Fibroblast of mammary gland (primary cell): ENCODE results near the gene GHR.
"Not testable (repeated sequence)": the region's sequence is repeated elsewhere in the genome, so short reads cannot be mapped to it uniquely, and the experiment has no call there.

ENCODE experiments used
- DNase-seq: peaks from one replicate; pipeline ENCODE4 v3.0.0-alpha.2; 2010; ENCODE audit warnings: low read depth
- H3K4me3 ChIP-seq: 2 replicates; pipeline ENCODE4 v1.5.1; 2011; ENCODE audit warnings: low read depth, mild to moderate bottlenecking, low read length, moderate library complexity; ENCODE audit not compliant: control insufficient read depth
- CTCF ChIP-seq: conservative IDR thresholded peaks from 2 replicates; pipeline ENCODE4 v1.5.1; 2011; ENCODE audit warnings: low read depth, low read length, inconsistent platforms; ENCODE audit not compliant: control insufficient read depth, insufficient read depth

The GHR gene

GRCh38 chr5:42656651-42657015 is 233.4 kb downstream of the GHR start:
- TF ChIP-seq CTCF, result no peak
- no peak overlapping the region for H3K4me3 ChIP-seq
- peak; percentile 21 for DNase-seq

GRCh38 chr5:42659869-42660268 is 236.6 kb downstream of the GHR start:
- not testable (repeated sequence) for H3K4me3 ChIP-seq, DNase-seq

GRCh38 chr5:42665857-42666256 is 242.6 kb downstream of the GHR start:
- TF ChIP-seq CTCF, result no peak
- no peak overlapping the region for H3K4me3 ChIP-seq
- DNase-seq, result no peak

- no peak overlapping the region for H3K4me3 ChIP-seq
- no peak for DNase-seq
- no peak for TF ChIP-seq CTCF
These were observed 243.6 kb downstream of the GHR start for GRCh38 chr5:42666869-42667268.

- no peak for TF ChIP-seq CTCF
- no peak for DNase-seq
- no peak overlapping the region for H3K4me3 ChIP-seq
These were observed 245.0 kb downstream of the GHR start for GRCh38 chr5:42668254-42668653.

- TF ChIP-seq CTCF, result no peak
- DNase-seq, result no peak
- no peak overlapping the region for H3K4me3 ChIP-seq
These were observed 249.7 kb downstream of the GHR start for GRCh38 chr5:42672925-42673324.

- no peak for TF ChIP-seq CTCF
- H3K4me3 ChIP-seq, result no peak overlapping the region
- no peak for DNase-seq
These were observed 252.4 kb downstream of the GHR start for GRCh38 chr5:42675602-42676001.

- TF ChIP-seq CTCF, result no peak
These were observed 253.1 kb downstream of the GHR start for GRCh38 chr5:42676362-42676761.

More at GRCh38 chr5:42676362-42676761, 253.1 kb downstream of the GHR start:
- no peak for DNase-seq
- no peak overlapping the region for H3K4me3 ChIP-seq
